Esophagus muscularis mucosa (tissue), 3 donors: ENCODE measurements around the gene OR5AU1.

Experiments used
- POLR2AphosphoS5 ChIP-seq, 2 donors: sonication (generic); formaldehyde crosslinking; IDR thresholded peaks; one replicate each; pipeline ENCODE4 v1.6.1; 2017; ENCODE audit warnings: antibody characterized with exemption in 2 of 2
- TF ChIP-seq, protein P1 (sequence below), 3 experiments: fragments of 200-600 bp in 2 of 3; fragments of 450-650 bp in 1 of 3; sonication (generic) in 2 of 3; IDR thresholded peaks; one replicate each; pipeline ENCODE4 v1.5.1; 2017 to 2019; ENCODE audit warnings: antibody characterized with exemption in 3 of 3, mild to moderate bottlenecking in 2 of 3, moderate library complexity in 1 of 3

- TF ChIP-seq, protein P1, sequence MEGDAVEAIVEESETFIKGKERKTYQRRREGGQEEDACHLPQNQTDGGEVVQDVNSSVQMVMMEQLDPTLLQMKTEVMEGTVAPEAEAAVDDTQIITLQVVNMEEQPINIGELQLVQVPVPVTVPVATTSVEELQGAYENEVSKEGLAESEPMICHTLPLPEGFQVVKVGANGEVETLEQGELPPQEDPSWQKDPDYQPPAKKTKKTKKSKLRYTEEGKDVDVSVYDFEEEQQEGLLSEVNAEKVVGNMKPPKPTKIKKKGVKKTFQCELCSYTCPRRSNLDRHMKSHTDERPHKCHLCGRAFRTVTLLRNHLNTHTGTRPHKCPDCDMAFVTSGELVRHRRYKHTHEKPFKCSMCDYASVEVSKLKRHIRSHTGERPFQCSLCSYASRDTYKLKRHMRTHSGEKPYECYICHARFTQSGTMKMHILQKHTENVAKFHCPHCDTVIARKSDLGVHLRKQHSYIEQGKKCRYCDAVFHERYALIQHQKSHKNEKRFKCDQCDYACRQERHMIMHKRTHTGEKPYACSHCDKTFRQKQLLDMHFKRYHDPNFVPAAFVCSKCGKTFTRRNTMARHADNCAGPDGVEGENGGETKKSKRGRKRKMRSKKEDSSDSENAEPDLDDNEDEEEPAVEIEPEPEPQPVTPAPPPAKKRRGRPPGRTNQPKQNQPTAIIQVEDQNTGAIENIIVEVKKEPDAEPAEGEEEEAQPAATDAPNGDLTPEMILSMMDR (IDR thresholded peaks at IDR 0.05): no peak
- TF ChIP-seq POLR2AphosphoS5 (IDR thresholded peaks at IDR 0.05): no peak
These were observed 29.6 kb upstream of the OR5AU1 start for GRCh38 chr14:21185491-21185890.
